ENCODE results near the gene ABCF1.

DNA sequence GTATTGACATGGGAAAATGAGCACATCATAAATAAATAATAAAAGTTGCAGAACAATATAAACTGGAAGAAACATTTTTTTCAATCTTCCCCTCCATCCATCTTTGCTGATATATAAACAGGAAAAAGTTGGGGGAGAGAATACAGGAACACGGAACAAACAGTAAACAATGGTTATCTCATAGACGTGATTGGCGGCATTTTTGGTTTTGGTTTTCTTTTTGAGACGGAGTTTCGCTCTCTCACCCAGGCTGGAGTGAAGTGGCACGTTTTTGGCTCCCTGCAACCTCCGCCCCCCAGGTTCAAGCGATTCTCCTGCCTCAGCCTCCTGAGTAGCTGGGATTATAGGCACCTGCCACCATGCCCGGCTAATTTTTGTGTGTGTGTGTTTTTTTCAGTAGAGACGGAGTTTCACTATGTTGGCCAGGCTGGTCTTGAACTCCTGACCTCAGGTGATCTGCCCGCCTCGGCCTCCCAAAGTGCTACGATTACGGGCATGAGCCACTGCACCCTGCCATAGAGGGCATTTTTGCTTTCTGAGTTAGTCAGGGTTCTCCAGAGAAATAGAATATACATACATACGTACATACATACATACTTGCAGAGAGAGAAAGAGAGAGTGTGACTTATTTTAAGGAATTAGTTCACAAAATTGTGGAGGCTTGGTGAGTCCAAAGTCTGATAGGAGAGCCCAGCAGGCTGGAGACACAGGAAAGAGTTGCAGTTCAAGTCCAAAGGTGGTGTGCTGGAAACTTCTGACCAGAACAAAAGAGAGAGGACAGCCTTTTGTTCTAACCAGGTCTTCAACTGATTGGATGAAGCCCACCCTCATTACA, 37.6 kb upstream of the ABCF1 start:
- TF ChIP-seq, protein P1, sequence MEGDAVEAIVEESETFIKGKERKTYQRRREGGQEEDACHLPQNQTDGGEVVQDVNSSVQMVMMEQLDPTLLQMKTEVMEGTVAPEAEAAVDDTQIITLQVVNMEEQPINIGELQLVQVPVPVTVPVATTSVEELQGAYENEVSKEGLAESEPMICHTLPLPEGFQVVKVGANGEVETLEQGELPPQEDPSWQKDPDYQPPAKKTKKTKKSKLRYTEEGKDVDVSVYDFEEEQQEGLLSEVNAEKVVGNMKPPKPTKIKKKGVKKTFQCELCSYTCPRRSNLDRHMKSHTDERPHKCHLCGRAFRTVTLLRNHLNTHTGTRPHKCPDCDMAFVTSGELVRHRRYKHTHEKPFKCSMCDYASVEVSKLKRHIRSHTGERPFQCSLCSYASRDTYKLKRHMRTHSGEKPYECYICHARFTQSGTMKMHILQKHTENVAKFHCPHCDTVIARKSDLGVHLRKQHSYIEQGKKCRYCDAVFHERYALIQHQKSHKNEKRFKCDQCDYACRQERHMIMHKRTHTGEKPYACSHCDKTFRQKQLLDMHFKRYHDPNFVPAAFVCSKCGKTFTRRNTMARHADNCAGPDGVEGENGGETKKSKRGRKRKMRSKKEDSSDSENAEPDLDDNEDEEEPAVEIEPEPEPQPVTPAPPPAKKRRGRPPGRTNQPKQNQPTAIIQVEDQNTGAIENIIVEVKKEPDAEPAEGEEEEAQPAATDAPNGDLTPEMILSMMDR (IDR thresholded peaks at IDR 0.05): no peak
- TF ChIP-seq POLR2A (IDR thresholded peaks at IDR 0.05): no peak

All from uterus (tissue), 2 donors.